H1 (cell line): ENCODE results near the gene MYH7. TPM values are rescaled to one million over a fixed set of nuclear protein-coding genes. Genes with fewer than 3 reads are reported as not detected.

ENCODE experiments used
- CTCF ChIA-PET: fragments of 300-600 bp; sonication (Branson Sonifier 250); formaldehyde crosslinking; loops from one replicate; lab custom pipeline; 2021; ENCODE audit not compliant: partially characterized antibody; lab: Charles Lee
- POLR2A ChIA-PET: fragments of 300-600 bp; sonication (Branson Sonifier 250); formaldehyde crosslinking; loops from one replicate; lab custom pipeline; 2021; ENCODE audit warnings: inconsistent platforms; ENCODE audit not compliant: partially characterized antibody; lab: Charles Lee
- DNase-seq, 2 experiments: peaks; one replicate each; pipeline versions ENCODE4 v3.0.0 to v3.0.0-alpha.2; 2010 to 2022; ENCODE audit warnings: low spot score in 2 of 2, low read depth in 1 of 2, mixed read lengths in 1 of 2
- FAIRE-seq: peaks from 2 replicates; lab custom pipeline; 2011; peaks lifted over from hg19 to GRCh38; lab: Jason Lieb, UNC
- H2AFZ ChIP-seq: 2 replicates; pipeline ENCODE4 v1.8.1; 2012; ENCODE audit warnings: low read length, inconsistent platforms
- H2AK5ac ChIP-seq: 2 replicates; pipeline ENCODE4 v1.6.1; 2013; ENCODE audit warnings: low read depth, low read length
- H2BK120ac ChIP-seq: replicated peaks from 2 replicates; pipeline ENCODE3; 2013; ENCODE audit warnings: low read depth, low read length, inconsistent platforms
- H2BK12ac ChIP-seq: 2 replicates; pipeline ENCODE4 v1.6.1; 2013; ENCODE audit warnings: low read depth, low read length
- H2BK15ac ChIP-seq: 2 replicates; pipeline ENCODE4 v1.6.1; 2013; ENCODE audit warnings: low read length
- H2BK20ac ChIP-seq: 2 replicates; pipeline ENCODE4 v1.6.1; 2013; ENCODE audit warnings: low read length
- H2BK5ac ChIP-seq: 2 replicates; pipeline ENCODE4 v1.6.1; 2013; ENCODE audit warnings: low read depth, low read length
- H3K14ac ChIP-seq: 2 replicates; pipeline ENCODE4 v1.6.1; 2013; ENCODE audit warnings: inconsistent platforms; ENCODE audit not compliant: insufficient read length
- H3K18ac ChIP-seq: 2 replicates; pipeline ENCODE4 v1.6.1; 2013; ENCODE audit warnings: low read length; ENCODE audit errors: extremely low read depth
- H3K23ac ChIP-seq: 2 replicates; pipeline ENCODE4 v1.6.1; 2013; ENCODE audit warnings: inconsistent platforms; ENCODE audit not compliant: insufficient read length
- H3K23me2 ChIP-seq: 2 replicates; pipeline ENCODE4 v1.6.1; 2013; ENCODE audit warnings: low read depth, low read length
- H3K27ac ChIP-seq: 2 replicates; pipeline ENCODE4 v1.6.1; 2011; ENCODE audit warnings: low read depth, low read length, inconsistent platforms
- H3K27me3 ChIP-seq, 4 experiments: replicated peaks in 1 of 4; 1 replicate in 1 of 4; 2 replicates in 3 of 4; pipeline versions ENCODE4 v1.6.1 to v1.8.1; 2011 to 2013; ENCODE audit warnings: low read length in 3 of 4, mild to moderate bottlenecking in 3 of 4, inconsistent platforms in 2 of 4, mixed read lengths in 2 of 4, moderate library complexity in 1 of 4; ENCODE audit not compliant: control insufficient read depth in 3 of 4, insufficient read depth in 3 of 4; ENCODE audit errors: extremely low read depth in 1 of 4
- H3K36me3 ChIP-seq, 4 experiments: 2 replicates each; pipeline versions ENCODE4 v1.6.1 to v1.8.1; 2011 to 2013; ENCODE audit warnings: mild to moderate bottlenecking in 4 of 4, low read length in 3 of 4, moderate library complexity in 2 of 4, control low read depth in 1 of 4, inconsistent platforms in 1 of 4; ENCODE audit not compliant: insufficient read depth in 4 of 4, control insufficient read depth in 2 of 4
- H3K4ac ChIP-seq: replicated peaks from 2 replicates; pipeline ENCODE3; 2013; ENCODE audit warnings: low read length, low read depth, mixed read lengths, inconsistent platforms; ENCODE audit not compliant: insufficient read length
- H3K4me1 ChIP-seq, 4 experiments: replicated peaks in 1 of 4; 1 replicate in 1 of 4; 2 replicates in 3 of 4; pipeline versions ENCODE4 v1.6.1 to v1.8.1; 2011 to 2013; ENCODE audit warnings: low read length in 3 of 4, inconsistent platforms in 2 of 4, mixed read lengths in 1 of 4; ENCODE audit not compliant: insufficient read depth in 4 of 4, control insufficient read depth in 3 of 4
- H3K4me2 ChIP-seq, 2 experiments: 2 replicates each; pipeline versions ENCODE4 v1.6.1 to v1.8.1; 2011 to 2013; ENCODE audit warnings: low read depth in 2 of 2, low read length in 2 of 2, control low read depth in 1 of 2, inconsistent platforms in 1 of 2, mild to moderate bottlenecking in 1 of 2; ENCODE audit not compliant: insufficient read depth in 1 of 2
- H3K4me3 ChIP-seq, 4 experiments: fragments of 200-600, 300-600 bp in 1 of 4; sonication (generic), shearing (Covaris generic), sonication (Bioruptor Twin) in 1 of 4; 2 replicates each; pipeline versions ENCODE4 v1.5.1 to v1.8.1; 2011 to 2016; ENCODE audit warnings: low read length in 4 of 4, low read depth in 3 of 4, control low read depth in 2 of 4, inconsistent platforms in 2 of 4, mild to moderate bottlenecking in 2 of 4, mixed read lengths in 1 of 4, moderate library complexity in 1 of 4; ENCODE audit not compliant: insufficient read depth in 2 of 4; ENCODE audit errors: extremely low read depth in 1 of 4
- H3K56ac ChIP-seq: replicated peaks from 2 replicates; pipeline ENCODE3; 2013; ENCODE audit warnings: low read depth, mild to moderate bottlenecking, mixed read lengths, low read length, inconsistent platforms; ENCODE audit not compliant: insufficient read length
- H3K79me1 ChIP-seq: 2 replicates; pipeline ENCODE4 v1.6.1; 2013; ENCODE audit warnings: low read depth, low read length, control low read depth
- H3K79me2 ChIP-seq, 2 experiments: 2 replicates each; pipeline versions ENCODE4 v1.6.1 to v1.8.1; 2012 to 2013; ENCODE audit warnings: low read length in 2 of 2, mild to moderate bottlenecking in 2 of 2, inconsistent platforms in 1 of 2; ENCODE audit not compliant: insufficient read depth in 2 of 2, control insufficient read depth in 1 of 2
- H3K9ac ChIP-seq, 4 experiments: replicated peaks in 1 of 4; 1 replicate in 1 of 4; 2 replicates in 3 of 4; pipeline versions ENCODE4 v1.6.1 to v1.8.1; 2011 to 2013; ENCODE audit warnings: low read depth in 3 of 4, low read length in 3 of 4, control low read depth in 2 of 4, mild to moderate bottlenecking in 2 of 4, moderate library complexity in 2 of 4, inconsistent platforms in 1 of 4; ENCODE audit errors: extremely low read depth in 1 of 4
- H3K9me3 ChIP-seq, 2 experiments: 2 replicates each; pipeline versions ENCODE4 v1.6.1 to v1.8.1; 2012 to 2013; ENCODE audit warnings: mild to moderate bottlenecking in 2 of 2, moderate library complexity in 2 of 2, control low read depth in 1 of 2, inconsistent platforms in 1 of 2, low read depth in 1 of 2, low read length in 1 of 2, mixed read lengths in 1 of 2; ENCODE audit not compliant: insufficient read depth in 2 of 2
- H4K20me1 ChIP-seq, 2 experiments: replicated peaks in 1 of 2; 2 replicates each; pipeline versions ENCODE3 to v1.8.1; 2011 to 2013; ENCODE audit warnings: inconsistent platforms in 2 of 2, low read length in 2 of 2, mild to moderate bottlenecking in 1 of 2; ENCODE audit not compliant: insufficient read depth in 2 of 2, control insufficient read depth in 1 of 2
- H4K5ac ChIP-seq: 2 replicates; pipeline ENCODE4 v1.6.1; 2013; ENCODE audit warnings: low read length, low read depth, mixed read lengths, inconsistent platforms; ENCODE audit not compliant: insufficient read length
- H4K8ac ChIP-seq: 2 replicates; pipeline ENCODE4 v1.8.0; 2013; ENCODE audit warnings: mild to moderate bottlenecking, moderate library complexity, low read length, inconsistent platforms; ENCODE audit not compliant: insufficient read depth; ENCODE audit errors: extremely low read depth
- H4K91ac ChIP-seq: replicated peaks from 2 replicates; pipeline ENCODE3; 2013; ENCODE audit warnings: low read length, mixed read lengths, inconsistent platforms; ENCODE audit not compliant: insufficient read length
- ASH2L ChIP-seq: fragments of 200-600, 300-600 bp; sonication (generic); IDR thresholded peaks from one replicate; pipeline ENCODE4 v1.7.1; 2017; ENCODE audit warnings: low read length
- BCL11A ChIP-seq, 2 experiments: IDR thresholded peaks; one replicate each; pipeline ENCODE4 v1.6.1; 2011; ENCODE audit warnings: low read depth in 2 of 2, low read length in 2 of 2, mild to moderate bottlenecking in 2 of 2
- CREB1 ChIP-seq: IDR thresholded peaks from 2 replicates; pipeline ENCODE4 v1.6.1; 2012; ENCODE audit warnings: inconsistent platforms
- JUN ChIP-seq: IDR thresholded peaks from 2 replicates; pipeline ENCODE4 v1.6.1; 2011; ENCODE audit warnings: low read depth, mild to moderate bottlenecking, improper control_type of control experiment, low read length
- JUND ChIP-seq: IDR thresholded peaks from 2 replicates; pipeline ENCODE4 v1.6.1; 2011; ENCODE audit warnings: mild to moderate bottlenecking, improper control_type of control experiment, low read length
- KDM1A ChIP-seq: fragments of 200-600, 300-600 bp; sonication (generic); IDR thresholded peaks from 2 replicates; pipeline ENCODE4 v1.7.1; 2016; ENCODE audit warnings: mild to moderate bottlenecking, low read length, borderline replicate concordance
- RFX5 ChIP-seq: IDR thresholded peaks from 2 replicates; pipeline ENCODE4 v1.6.1; 2011; ENCODE audit warnings: low read depth, low read length, improper control_type of control experiment, borderline replicate concordance
- SIRT6 ChIP-seq: IDR thresholded peaks from one replicate; pipeline ENCODE4 v1.7.1; 2012; ENCODE audit warnings: low read length, inconsistent platforms
- TCF12 ChIP-seq: IDR thresholded peaks from 2 replicates; pipeline ENCODE4 v1.6.1; 2011; ENCODE audit warnings: low read depth, mild to moderate bottlenecking, low read length
- WGBS, 2 experiments: shearing (Covaris generic) in 1 of 2; methylation state at CpG; one replicate each; pipeline versions ENCODE4 v1.1.6 to v1.1.7; 2013 to 2015; ENCODE audit warnings: low lambda C conversion rate in 2 of 2, mixed read lengths in 2 of 2, inconsistent platforms in 1 of 2, low coverage in 1 of 2, missing lambda C conversion rate in 1 of 2; ENCODE audit not compliant: insufficient replicate concordance in 2 of 2, insufficient coverage in 1 of 2, insufficient read length in 1 of 2; ENCODE audit errors: extremely low coverage in 1 of 2, missing lambda C conversion rate in 1 of 2; 5-methylcytosine and 5-hydroxymethylcytosine counted together
- polyA plus RNA-seq, 7 experiments: library from polyadenylated mRNA; depleted of rRNA in 3 of 7; stranded (reverse) in 5 of 7; unstranded in 2 of 7; fragments of >200 nt in 5 of 7; fragments of 200-250 nt in 2 of 7; gene quantifications; 1 replicate in 5 of 7; 2 replicates in 1 of 7; 4 replicates in 1 of 7; pipeline versions ENCODE4 v1.2.1 to v1.2.3, GENCODE V29; 2011 to 2013; ENCODE audit warnings: missing spikeins in 2 of 7, mixed read lengths in 2 of 7
- total RNA-seq: library from RNA; stranded (reverse); fragmentation: NEBNext Ultra II Directional; extraction: Animal tissue kit (Norgen Biotek cat#: 25700); gene quantifications from 2 replicates; pipeline ENCODE4 v1.2.1, GENCODE V29; 2021
- TF ChIP-seq, protein P1 (sequence below): IDR thresholded peaks from 2 replicates; pipeline ENCODE4 v1.6.1; 2012; ENCODE audit warnings: inconsistent platforms

Gene MYH7
- total and polyA plus RNA-seq, 2 of the 8 experiments (the other 6 are each of a cell fraction or from before 2014, with no cell fraction given), result not detected

DNA sequence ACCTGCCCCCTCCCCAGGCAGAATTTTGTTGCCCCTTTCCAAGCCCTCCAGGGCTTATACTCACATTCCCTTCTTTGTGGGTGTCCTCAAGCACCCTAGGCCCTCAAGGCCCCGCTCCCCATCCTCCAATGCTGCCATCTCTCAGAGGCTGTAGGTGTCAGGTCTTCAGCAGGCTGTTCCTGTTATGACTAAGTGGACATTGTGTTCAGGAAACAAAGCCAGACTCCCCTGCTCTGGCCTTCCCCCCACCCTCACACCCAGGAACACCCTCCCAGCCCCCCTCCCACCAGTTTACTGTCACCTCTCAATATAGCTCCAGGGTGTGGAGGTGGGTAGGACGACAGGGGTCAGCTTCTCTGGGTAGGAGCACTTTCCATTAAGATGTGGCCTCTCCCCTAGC is 26.0 kb downstream of the MYH7 start:
- H3K27ac ChIP-seq, result no peak overlapping the region
- no peaks in the 10 kb centered on the region; a peak in 3 of 7 replicates for H3K27me3 ChIP-seq
- no peak overlapping the region for H2BK20ac ChIP-seq
- H2BK15ac ChIP-seq, result no peak overlapping the region
- H3K23ac ChIP-seq, result no peak overlapping the region
- no peaks in the 10 kb centered on the region for H4K20me1 ChIP-seq
- H4K8ac ChIP-seq, result no peak overlapping the region
- H2BK12ac ChIP-seq, result no peak overlapping the region
- H3K36me3 ChIP-seq, result no peaks in the 10 kb centered on the region
- no peak overlapping the region for H3K4me2 ChIP-seq
- no peaks in the 10 kb centered on the region for H3K9me3 ChIP-seq
- no peaks in the 10 kb centered on the region; a peak in 1 of 7 replicates for H3K4me1 ChIP-seq
- no peaks in the 10 kb centered on the region for H3K79me2 ChIP-seq
- H2AK5ac ChIP-seq, result no peak overlapping the region
- H3K4me3 ChIP-seq, result no peak overlapping the region
- H3K23me2 ChIP-seq, result no peaks in the 10 kb centered on the region
- FAIRE-seq, result no peak
- TF ChIP-seq JUN, result no peak
- no peak for TF ChIP-seq CREB1
- TF ChIP-seq JUND, result no peak
- no peak for TF ChIP-seq KDM1A
- no peak for TF ChIP-seq SIRT6
- no peak for TF ChIP-seq BCL11A (IDR thresholded peaks at IDR 0.05; ENCODE audit: low read depth in 2 of 2, low read length in 2 of 2)
- no peak for TF ChIP-seq TCF12
- TF ChIP-seq ASH2L, result no peak
- no peak for TF ChIP-seq RFX5
- TF ChIP-seq, protein P1, sequence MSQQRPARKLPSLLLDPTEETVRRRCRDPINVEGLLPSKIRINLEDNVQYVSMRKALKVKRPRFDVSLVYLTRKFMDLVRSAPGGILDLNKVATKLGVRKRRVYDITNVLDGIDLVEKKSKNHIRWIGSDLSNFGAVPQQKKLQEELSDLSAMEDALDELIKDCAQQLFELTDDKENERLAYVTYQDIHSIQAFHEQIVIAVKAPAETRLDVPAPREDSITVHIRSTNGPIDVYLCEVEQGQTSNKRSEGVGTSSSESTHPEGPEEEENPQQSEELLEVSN, result no peak
- H2AFZ ChIP-seq, result no peak overlapping the region
- no peak overlapping the region for H3K18ac ChIP-seq
- H3K9ac ChIP-seq, result no peak overlapping the region
- no peak overlapping the region for H3K56ac ChIP-seq
- no peak for DNase-seq
- ChIA-PET POLR2A (interaction anchor here (1.4 to 1.5 kb wide), 2 partner anchors 15 to 83 kb away, joined by 4 read pairs; no protein-coding TSS in a partner anchor), CTCF (interaction anchor here (1.0 to 2.4 kb wide), 4 partner anchors 11 to 29 kb away, joined by 3 to 6 read pairs (median 5); no protein-coding TSS in a partner anchor)
- no peak overlapping the region for H3K14ac ChIP-seq
- 85% methylated on average over 2 of the region's 2 CpGs; no CpG with 5 or more reads in 1 of the 2 experiments for WGBS, 2 experiments
- H4K5ac ChIP-seq, result no peak overlapping the region
- no peak overlapping the region for H4K91ac ChIP-seq
- H3K4ac ChIP-seq, result no peak overlapping the region
- H2BK120ac ChIP-seq, result no peak overlapping the region
- H3K79me1 ChIP-seq, result no peaks in the 10 kb centered on the region
- no peak overlapping the region for H2BK5ac ChIP-seq
